22Rv1 (cell line): ENCODE results near the gene TRIM25.

ENCODE experiments used
- ZFX ChIP-seq: fragments of 450-650 bp; IDR thresholded peaks from 2 replicates; pipeline ENCODE4 v1.6.1; 2017; ENCODE audit warnings: antibody characterized with exemption, borderline replicate concordance
- TF ChIP-seq, protein P1 (sequence below): fragments of 450-650 bp; IDR thresholded peaks from 2 replicates; pipeline ENCODE4 v1.5.1; 2017; ENCODE audit warnings: mild to moderate bottlenecking

DNA sequence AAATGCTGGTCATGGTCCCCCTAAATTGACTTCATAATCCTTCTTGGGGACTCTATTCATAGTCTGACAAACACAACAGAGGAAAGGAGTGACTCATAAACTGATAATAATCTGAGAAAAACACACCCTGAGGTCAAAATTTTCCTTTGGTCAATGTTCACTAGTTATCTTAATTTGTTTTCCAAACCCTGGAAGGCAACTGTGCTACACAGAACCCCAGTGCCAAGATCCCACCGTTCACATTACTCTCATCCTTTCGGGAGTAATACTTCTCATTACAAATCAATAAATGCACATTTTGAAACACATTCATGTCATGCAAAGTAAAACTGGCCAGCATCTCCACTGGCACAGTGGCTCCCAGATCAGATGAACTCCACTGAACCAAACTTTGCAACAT, 23.8 kb upstream of the TRIM25 start:
- TF ChIP-seq, protein P1, sequence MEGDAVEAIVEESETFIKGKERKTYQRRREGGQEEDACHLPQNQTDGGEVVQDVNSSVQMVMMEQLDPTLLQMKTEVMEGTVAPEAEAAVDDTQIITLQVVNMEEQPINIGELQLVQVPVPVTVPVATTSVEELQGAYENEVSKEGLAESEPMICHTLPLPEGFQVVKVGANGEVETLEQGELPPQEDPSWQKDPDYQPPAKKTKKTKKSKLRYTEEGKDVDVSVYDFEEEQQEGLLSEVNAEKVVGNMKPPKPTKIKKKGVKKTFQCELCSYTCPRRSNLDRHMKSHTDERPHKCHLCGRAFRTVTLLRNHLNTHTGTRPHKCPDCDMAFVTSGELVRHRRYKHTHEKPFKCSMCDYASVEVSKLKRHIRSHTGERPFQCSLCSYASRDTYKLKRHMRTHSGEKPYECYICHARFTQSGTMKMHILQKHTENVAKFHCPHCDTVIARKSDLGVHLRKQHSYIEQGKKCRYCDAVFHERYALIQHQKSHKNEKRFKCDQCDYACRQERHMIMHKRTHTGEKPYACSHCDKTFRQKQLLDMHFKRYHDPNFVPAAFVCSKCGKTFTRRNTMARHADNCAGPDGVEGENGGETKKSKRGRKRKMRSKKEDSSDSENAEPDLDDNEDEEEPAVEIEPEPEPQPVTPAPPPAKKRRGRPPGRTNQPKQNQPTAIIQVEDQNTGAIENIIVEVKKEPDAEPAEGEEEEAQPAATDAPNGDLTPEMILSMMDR, result no peak
- TF ChIP-seq ZFX, result no peak
